Fibroblast of gingiva (primary cell): ENCODE results near the gene PPIH.
"Not testable (repeated sequence)": the region's sequence is repeated elsewhere in the genome, so short reads cannot be mapped to it uniquely, and the experiment has no call there.

Source experiments
- DNase-seq: peaks from one replicate; pipeline ENCODE4 v3.0.0-alpha.2; 2011; ENCODE audit warnings: low read depth

PPIH gene

DNA sequence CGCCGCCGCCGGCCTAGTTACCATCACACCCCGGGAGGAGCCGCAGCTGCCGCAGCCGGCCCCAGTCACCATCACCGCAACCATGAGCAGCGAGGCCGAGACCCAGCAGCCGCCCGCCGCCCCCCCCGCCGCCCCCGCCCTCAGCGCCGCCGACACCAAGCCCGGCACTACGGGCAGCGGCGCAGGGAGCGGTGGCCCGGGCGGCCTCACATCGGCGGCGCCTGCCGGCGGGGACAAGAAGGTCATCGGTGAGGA, 24.2 kb downstream of the PPIH start:
- not testable (repeated sequence) for DNase-seq

DNA sequence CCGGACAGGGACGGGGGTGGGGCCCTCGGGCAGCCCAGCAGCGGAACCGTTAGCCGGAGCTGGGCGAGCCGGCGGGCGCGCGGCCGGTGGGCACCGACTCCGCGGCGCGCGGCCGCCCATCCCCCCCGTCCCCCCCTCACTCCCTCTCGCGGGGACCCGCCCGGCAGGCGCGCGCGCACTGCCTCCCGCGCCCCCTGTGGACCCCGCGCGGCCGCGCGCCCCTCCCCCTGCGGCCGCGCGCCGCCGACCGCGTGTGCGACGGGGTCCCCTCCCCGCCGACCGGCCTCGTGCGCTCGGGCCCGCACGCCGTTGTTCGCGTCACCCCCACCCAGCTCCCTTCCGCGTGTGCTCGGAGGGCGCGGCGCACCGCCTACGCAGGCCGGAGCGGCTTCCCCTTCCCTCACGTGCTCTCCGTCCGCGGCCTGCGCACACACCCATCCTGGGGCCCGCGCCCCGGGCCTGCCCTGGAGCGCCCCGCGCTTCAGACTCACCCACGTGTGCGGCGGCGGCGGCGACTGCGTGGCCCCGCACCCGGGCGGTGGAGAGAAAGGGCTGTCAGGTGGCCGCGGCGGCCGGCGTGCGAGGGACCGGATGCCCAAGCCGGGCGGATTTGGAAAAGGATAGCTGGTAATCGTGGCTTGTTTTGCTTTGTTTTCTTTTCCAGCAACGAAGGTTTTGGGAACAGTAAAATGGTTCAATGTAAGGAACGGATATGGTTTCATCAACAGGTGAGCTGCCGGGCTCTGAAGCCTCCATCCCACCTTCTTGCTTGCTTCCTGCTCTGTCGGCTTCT, 24.7 kb downstream of the PPIH start:
- DNase-seq = peak; percentile 70

DNA sequence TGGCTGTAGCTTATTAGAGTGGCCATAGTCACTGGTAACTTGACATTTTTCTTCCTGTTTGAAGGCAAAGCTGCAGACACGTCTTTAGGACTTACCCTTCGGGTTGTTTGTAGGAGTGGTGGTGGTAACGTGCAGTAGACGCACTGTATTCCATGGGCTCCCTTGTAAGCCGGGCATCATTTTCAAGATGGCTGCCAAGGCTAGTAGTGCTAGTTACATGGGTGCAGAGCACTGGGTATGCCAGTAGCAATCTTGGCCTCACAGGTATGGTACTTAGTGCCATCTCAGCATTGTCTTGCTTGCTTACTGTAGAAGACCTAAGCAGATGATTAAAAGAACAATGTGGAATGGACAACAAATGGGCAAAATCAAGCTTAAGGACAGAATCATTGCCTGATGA, 25.9 kb downstream of the PPIH start:
- peak; percentile 7 for DNase-seq

DNA sequence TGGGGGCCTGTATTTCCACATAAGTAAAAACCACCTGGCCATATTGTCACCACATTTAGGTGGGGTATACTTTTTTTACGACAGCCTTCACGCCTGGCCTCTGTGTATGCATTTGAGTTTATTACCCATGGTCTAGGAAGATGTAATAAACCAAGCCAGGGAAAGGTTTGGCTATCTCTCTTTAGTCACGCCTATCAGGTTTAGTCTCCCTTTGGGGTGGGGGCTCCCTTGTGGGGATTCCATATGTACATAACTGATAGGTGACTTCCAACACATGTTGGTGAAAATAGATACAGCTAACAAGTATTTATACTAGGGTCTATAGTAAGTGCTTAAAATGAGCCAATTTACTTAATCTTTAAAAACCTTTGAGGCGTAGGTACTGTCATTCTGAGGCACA, 28.2 kb downstream of the PPIH start:
- DNase-seq = no peak

DNA sequence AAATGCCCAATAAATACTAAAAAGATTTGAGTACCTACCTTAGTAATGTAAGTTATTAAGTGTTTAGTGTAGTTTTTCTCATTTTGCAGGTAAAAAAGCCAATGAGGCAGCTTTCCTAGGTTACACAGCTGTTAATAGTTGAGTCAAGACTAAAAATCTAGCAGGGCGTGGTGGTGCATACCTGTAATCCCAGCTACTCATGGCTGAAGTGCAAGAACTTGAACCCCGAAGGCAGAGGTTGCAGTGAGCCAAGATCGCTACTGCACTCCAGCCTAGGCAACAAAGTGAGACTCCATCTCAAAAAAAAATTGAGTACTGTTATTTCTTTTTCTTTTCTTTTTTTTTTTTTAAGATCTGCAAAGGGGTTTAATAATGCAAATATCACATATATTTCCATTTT, 31.7 kb downstream of the PPIH start:
- DNase-seq = no peak

DNA sequence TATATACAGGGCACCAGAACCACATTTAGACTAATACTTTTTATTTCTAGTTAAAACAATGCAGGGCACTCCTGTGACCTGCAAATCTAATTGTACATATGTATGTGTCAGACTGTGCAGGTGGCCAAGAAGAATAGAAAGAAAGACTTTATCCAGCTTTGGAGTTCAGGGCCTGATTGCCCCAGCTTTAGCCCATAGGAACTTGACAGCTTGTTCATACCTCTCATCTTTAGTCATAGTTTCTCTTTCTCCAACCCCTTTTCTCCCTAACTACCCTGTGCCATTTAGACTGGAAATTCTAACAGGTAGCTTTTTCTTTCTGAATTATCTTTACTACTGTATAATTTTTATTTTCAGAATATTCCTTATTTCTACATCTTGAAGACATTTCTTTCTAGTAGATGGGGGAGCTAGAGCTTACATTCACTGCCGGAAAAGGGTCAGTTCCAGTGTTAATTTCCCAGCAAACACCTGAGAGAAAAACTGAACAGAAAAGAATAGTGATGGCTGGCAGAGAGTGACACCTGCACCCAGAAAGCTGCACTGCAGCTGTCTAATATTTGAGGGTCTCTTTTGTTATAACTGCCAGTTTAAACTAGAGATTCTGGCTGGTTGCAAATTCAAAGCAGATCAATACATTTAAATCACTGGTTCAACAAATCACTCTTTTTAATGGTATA, 32.4 kb downstream of the PPIH start:
- no peak for DNase-seq

DNA sequence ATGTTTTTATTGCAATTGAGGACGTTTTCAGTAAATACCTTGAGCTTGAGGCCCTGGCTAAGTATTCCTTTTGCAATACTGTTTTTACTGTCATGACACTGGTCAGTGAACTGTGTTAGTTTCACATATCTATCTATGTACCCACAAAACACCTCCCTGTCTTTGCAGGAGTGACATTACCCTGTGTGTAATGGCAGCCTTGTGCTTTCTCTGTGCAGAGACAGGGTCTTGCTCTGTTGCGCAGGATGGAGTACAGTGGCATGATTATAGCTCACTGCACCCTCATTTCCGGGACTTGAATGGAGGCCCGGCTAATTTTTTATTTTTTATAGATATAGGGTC, 32.9 kb downstream of the PPIH start:
- DNase-seq = no peak

DNA sequence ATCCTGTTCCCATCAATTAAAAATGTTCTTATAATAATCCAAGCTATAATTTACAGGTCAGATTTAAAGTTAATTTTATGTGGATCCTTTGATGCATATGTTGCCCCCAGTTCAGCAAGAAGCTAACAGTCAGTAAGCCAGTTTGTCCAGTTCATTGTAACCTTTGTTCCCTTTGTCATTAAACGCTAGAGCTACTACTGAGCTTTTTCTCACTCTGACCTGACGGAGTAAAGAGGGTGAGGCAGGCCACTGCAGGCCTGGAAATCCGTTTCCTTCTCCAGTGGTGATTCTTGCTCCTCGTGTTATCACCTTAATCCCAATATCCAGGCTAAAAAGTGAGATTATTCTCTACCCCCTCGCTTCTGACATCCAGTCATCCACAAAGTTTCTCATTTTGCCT, 34.2 kb downstream of the PPIH start:
- DNase-seq = no peak

DNA sequence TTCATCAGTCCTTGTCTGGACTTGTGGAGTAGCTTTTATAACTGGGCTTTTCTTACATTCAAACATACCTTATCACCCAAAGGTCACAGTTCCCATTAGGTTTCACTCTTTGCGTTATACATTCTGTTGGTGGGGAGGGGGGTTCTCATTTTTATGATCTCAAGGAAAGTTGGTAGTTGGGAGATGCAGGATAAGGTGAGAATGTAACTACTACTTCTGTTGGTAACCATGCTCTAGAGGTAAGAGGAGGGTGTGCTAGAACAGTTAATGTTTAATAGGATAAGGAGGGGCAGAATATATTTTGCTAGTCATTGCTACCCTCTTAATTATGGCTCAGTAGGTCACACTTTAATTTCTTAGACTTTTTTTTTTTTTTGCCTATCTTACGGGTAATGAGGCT, 34.7 kb downstream of the PPIH start:
- no peak for DNase-seq

DNA sequence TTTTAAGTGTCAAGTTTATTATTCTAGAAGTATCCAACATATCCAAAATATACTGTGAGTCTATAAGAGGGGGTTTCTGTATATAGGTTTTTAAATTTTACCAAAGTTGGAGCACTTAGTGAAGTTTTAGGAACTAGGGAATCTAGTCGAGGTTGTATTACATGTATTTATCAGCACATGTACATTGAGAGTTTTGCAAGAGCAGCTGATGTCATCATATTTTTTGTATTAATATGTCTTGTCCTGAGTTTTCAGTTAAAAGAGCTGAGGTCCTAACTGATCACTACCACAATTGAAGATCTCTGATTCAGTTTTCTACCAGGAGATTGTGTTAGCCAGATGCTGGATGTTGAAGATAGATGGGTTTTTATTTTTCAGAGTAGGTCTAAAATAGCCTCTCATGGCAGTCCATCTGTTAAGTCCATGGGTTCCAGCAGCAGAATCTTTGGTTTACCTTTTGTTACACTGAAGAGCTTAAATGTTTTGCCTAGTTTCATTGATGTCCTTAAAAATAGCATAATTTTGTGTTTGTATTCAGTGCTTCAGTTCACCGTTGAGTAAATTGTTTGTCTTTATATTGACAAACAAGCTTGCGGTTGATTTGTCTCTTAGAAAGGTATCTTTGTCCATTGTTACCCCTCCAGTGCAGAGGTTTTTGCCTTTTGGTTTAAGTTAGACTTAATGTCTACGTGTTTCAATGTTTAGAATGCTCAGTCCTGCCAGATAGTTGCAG, 40.0 kb downstream of the PPIH start:
- no peak for DNase-seq

DNA sequence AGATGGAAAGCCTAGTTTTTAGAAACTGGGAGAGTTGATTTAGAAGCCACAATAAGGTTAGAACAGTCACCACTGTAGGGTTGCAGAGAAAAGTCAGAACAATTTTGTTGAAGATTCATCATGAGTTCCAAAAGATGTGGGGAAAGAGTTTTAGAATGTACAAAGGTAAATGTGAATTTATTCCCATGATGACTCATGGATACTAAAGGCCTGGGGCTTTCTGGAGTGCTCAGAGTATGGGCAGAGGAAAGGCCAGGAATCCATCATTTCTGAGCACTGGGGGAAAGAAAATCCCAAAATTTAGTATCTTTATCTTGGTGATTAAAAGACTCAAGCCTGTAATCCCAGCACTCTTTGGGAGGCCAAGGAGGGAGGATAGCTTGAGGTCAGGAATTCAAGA, 41.8 kb downstream of the PPIH start:
- no peak for DNase-seq

DNA sequence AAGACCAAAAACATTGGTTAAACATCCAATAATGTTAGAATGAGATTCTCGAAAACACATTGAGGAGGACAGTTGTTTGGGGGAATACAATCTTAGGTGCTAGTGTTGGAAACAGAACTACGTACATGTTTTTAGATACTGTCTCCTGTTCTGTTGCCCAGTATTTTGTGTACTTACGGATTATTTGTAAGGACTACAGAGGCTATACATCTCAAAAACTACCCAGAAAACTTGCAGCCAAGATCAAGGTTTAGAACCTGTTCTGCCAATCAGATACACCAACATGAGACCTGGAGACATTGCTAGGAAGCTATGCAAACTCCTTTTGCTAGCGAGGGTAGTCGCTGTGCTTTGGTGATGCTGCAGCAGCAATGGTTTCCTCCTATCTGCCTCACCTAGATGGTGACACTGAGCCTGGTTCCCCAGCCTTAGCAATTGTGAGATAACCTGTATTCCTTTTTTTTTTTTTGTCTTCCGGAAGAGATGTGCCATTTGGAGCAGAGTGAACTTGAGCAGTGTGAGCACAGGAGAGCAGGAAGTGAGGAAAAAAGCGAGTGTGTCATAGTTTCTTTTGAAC, 45.8 kb downstream of the PPIH start:
- DNase-seq = no peak

DNA sequence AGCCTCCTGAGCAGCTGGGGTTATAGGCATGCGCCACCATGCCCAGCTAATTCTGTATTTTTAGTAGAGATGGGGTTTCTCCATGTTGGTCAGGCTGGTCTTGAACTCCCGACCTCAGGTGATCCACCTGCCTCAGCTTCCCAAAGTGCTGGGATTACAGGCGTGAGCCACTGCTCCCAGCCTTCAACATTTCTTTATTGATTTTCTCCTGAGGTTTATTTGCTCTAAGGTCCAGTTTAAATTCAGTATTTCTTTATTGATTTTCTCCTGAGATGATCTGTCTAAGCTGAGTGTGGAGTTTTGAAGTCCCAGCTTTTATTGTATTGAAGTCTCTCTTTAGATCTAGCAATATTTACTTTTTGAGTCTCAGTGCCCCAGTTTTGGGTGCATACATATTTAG, 54.6 kb downstream of the PPIH start:
- not testable (repeated sequence) for DNase-seq

DNA sequence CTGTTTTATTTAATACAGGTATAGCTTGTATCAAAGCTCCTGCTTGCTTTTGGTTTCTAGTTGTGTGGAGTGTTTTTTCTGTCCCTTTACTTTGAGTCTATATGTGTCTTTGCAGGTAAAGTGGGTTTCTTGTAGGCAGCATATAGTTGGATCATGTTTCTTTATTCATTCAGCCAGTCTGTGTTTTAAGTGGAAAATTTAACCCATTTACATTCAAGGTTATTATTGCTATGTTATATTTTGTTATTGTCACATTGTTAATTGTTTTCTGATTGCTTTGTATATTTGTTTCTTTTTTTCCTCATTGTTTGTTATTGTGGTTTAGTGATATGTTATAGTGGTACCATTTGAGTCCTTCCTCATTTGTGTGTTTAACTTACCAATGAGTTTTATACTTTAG, 55.1 kb downstream of the PPIH start:
- DNase-seq = no peak

DNA sequence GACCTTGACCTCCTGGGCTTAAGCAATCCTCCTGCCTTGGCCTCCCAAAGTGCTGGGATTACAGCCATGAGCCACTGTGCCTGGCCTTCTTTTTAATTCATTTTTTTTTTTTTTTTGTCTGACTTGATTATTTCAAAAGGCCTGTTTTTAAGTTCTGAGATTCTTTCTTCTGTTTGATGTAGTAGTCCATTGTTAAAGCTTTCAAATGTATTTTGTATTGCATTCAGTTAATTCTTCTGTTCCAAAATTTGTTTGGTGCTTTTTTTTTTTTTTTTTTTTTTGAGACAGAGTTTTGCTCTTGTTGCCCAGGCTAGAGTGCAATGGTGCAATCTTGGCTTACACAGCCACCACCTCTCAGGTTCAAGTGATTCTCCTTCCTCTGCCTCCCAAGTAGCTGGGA, 56.2 kb downstream of the PPIH start:
- not testable (repeated sequence) for DNase-seq

DNA sequence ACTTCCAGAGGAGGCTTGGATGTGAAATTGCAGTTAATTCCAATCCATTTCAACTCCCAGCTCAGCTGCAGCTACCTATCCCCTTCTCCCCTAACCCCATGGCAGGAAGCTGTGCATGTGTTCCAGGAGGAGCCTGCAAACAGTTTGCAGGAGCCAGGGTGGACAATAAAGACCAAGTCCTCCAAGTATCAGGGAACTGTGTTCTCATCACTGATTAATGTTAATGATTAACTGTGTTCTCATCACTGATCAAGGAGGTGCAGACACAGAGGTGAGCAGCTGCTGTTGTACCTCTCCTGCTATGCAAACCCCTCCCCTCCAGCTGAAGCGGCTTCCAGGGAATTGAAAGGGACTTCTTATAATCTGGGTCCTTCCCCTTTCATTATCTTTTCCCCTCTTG, 62.6 kb downstream of the PPIH start:
- no peak for DNase-seq

DNA sequence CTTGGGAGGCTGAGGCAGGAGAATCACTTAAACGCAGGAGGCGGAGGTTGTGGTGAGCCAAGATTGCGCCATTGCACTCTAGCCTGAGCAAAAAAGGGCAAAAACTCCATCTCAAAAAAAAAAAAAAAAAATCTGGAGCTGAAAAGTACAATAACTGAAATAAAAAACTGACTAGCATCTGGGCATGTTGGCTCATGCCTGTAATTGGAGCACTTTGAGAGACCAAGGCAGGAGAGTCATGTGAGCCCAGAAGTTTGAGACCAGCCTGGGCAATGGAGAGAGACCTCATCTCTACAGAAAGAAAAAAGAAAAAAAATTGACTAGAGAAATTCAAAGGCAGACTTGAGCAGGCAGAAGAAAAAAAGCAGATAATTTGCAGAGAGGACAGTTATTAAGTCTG, 63.7 kb downstream of the PPIH start:
- no peak for DNase-seq

DNA sequence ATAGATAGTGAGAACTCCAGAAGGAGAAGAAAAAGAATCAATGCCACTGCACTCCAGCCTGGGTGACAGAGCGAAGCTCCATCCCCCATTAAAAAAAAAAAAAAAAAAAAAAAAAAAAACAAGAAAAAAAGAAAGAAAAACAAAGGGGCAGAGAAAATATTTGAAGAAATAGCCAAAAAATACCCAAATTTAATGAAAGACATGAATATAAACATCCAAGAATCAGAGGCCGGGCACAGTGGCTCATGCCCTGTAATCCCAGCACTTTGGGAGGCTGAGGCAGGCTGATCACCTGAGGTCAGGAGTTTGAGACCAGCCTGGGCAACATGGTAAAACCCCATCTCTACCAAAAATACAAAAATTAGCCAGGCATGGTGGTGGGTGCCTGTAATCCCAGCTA, 64.2 kb downstream of the PPIH start:
- DNase-seq = not testable (repeated sequence)

DNA sequence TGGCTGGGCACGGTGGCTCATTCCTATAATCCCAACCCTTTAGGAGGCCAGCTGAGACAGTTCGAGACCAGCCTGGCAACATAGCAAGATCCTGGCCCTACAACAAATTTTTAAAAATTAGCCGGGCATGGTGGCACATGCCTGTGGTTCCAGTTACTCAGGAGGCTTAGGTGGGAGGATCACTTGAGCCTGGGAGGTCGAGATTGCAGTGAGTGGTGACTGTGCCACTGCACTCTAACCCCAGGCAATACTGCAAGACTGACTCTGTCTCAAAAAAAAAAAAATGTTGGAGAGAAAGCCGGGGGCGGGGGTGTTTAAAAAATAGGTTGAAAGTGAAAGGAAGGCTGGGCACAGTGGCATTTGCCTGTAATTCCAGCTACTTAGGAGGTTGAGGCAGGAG, 65.3 kb downstream of the PPIH start:
- DNase-seq = no peak

DNA sequence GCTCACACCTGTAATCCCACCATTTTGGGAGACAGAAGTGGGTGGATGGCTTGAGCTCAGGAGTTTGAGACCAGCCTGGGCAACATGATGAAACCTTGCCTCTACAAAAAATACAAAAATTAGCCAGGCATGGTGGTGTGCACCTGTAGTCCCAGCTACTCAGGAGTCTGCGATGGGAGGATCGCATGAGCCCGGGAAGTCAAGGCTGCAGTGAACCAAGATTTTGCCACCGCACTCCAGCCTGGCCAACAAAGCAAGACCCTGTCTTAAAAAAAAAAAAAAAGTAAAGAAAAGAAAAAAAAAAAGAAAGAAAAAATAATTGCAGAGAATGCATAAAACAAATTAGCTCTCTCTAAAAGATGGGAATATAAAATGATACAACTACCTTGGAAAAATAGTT, 67.6 kb downstream of the PPIH start:
- not testable (repeated sequence) for DNase-seq
